GM12874 (cell line): ENCODE measurements around the gene DPP4.

Experiments
- TF ChIP-seq, protein P1 (sequence below): IDR thresholded peaks from 2 replicates; pipeline ENCODE4 v1.5.1; 2011; ENCODE audit warnings: low read depth, mild to moderate bottlenecking, control low read depth, low read length, moderate library complexity; ENCODE audit not compliant: insufficient read depth

The DPP4 gene

GRCh38 chr2:162072181-162072702 lies 1.8 kb downstream of the DPP4 start:
- TF ChIP-seq, protein P1, sequence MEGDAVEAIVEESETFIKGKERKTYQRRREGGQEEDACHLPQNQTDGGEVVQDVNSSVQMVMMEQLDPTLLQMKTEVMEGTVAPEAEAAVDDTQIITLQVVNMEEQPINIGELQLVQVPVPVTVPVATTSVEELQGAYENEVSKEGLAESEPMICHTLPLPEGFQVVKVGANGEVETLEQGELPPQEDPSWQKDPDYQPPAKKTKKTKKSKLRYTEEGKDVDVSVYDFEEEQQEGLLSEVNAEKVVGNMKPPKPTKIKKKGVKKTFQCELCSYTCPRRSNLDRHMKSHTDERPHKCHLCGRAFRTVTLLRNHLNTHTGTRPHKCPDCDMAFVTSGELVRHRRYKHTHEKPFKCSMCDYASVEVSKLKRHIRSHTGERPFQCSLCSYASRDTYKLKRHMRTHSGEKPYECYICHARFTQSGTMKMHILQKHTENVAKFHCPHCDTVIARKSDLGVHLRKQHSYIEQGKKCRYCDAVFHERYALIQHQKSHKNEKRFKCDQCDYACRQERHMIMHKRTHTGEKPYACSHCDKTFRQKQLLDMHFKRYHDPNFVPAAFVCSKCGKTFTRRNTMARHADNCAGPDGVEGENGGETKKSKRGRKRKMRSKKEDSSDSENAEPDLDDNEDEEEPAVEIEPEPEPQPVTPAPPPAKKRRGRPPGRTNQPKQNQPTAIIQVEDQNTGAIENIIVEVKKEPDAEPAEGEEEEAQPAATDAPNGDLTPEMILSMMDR = no peak

DNA sequence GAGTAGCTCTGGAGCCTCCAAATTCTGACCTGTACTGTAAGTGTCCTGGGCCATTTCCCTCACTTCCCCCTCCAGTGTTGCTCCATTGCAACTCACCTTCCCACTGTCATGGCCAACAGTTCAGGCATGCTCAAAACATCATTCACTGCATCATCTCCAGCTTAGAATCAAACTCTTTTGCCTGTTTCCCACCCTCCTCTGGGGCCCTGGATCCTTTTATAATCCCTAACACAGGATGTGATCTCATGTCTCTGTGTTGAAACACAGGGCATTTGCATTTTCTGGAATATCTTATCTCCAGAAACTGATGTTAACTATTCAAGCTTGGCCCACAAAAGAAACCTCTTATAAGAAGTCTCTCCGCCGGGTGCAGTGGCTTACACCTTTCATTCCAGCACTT lies 3.0 kb downstream of the DPP4 start:
- TF ChIP-seq, protein P1 = no peak

DNA sequence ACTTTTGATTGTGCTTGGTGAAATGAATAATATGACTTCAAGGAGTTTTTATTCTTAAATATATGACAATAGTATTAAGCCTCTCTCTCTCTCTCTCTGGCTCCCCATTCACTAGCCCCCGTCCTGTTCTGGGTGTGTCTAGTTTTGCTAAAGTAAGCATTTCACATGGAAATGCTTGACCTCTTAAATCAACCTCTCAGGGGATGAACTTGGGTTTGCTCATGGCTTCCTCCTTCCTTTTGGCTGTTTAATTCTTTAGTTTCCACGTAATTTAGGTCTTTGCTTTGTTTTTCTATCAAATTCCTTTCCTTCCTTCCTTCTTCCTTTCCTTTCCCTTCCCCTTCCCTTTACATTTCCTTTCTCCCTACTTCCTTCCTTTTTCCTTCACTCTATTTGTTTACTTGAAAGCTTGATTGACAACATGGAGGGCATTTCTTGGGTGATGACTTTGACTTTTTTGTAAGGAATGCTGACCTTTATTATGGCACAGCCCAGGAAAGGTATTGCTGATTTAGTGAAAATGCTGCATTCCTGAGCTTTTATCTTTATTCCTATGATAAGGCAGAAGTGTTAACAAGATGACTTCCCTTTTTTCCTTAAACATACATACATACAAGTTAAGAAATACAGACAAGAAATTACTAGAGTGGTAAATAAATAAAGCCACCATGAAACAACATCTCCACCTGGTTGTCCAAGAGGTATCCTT lies 3.6 kb downstream of the DPP4 start:
- TF ChIP-seq, protein P1 = no peak

GRCh38 chr2:162069267-162069903 lies 4.6 kb downstream of the DPP4 start:
- TF ChIP-seq, protein P1 = no peak

DNA sequence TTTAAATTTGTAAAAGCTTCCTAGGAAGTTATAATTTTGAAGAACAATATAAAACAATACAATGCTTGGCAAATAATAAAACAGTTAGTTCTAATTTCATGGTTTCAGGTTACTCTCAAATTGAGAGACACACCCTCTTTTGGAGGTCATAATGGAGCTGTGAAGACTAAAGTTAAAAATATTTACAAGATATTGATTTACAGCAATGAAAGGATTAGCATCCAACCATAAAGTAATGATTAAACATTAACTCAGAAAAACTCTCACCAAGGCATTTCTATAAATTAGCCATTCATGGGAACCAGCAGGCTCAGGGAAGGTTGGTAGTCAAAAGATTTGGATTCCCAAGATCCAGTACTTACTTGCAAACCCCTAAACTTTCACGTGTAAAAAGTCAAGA lies 6.4 kb downstream of the DPP4 start:
- TF ChIP-seq, protein P1 = no peak

DNA sequence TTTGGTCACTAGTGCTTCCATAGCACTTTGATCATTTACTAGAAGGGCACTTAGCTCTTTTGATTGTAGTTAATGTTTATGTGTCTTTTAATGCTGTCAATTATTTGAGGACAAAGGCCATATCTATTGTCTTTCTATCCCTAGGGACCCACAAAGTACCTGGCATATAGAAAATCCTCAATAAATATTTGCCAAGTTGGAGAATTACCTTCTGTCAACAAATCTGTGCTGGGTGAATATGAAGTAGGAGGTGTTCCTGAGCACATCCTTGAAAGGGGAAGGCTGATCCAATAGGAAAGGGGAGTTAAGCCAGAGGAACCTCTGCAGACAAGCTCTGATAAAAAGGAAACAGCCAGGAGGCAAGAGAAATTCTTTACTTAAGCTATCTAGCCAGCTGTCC lies 8.2 kb downstream of the DPP4 start:
- TF ChIP-seq, protein P1 = no peak

DNA sequence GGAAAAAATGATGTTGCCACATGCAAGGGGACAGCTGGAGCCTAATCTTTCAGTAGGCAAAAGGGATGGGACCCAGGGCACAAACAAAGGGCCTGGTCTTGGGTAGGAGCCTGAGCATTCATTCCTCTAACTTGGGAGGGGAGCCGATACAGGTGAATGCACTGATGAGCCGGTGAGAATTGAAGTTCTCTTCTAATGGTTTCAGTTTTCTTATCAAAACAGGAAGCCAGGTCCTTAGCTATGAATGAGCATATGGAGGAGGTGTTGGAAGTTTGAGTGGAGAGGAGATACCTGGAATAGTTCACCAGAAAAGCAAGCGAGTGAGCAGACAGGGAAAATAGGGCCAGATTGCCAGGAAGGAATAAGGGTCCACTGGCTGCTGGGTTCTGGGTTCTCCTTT lies 10.1 kb downstream of the DPP4 start:
- TF ChIP-seq, protein P1 = no peak
